Esophagus muscularis mucosa (tissue), 4 donors: ENCODE results near the gene XYLT2.

Experiments used
- EP300 ChIP-seq: sonication (generic); formaldehyde crosslinking; IDR thresholded peaks from one replicate; pipeline ENCODE4 v1.6.1; 2017; ENCODE audit warnings: antibody characterized with exemption
- POLR2A ChIP-seq: fragments of 450-650 bp; IDR thresholded peaks from one replicate; pipeline ENCODE4 v1.6.1; 2017; ENCODE audit warnings: antibody characterized with exemption, moderate library complexity, mild to moderate bottlenecking, low read depth
- POLR2AphosphoS5 ChIP-seq, 2 donors: sonication (generic); formaldehyde crosslinking; IDR thresholded peaks; one replicate each; pipeline ENCODE4 v1.6.1; 2017; ENCODE audit warnings: antibody characterized with exemption in 2 of 2
- TF ChIP-seq, protein P1 (sequence below), 3 experiments: fragments of 200-600 bp in 2 of 3; fragments of 450-650 bp in 1 of 3; sonication (generic) in 2 of 3; IDR thresholded peaks; one replicate each; pipeline ENCODE4 v1.5.1; 2017 to 2019; ENCODE audit warnings: antibody characterized with exemption in 3 of 3, mild to moderate bottlenecking in 2 of 3, moderate library complexity in 1 of 3

DNA sequence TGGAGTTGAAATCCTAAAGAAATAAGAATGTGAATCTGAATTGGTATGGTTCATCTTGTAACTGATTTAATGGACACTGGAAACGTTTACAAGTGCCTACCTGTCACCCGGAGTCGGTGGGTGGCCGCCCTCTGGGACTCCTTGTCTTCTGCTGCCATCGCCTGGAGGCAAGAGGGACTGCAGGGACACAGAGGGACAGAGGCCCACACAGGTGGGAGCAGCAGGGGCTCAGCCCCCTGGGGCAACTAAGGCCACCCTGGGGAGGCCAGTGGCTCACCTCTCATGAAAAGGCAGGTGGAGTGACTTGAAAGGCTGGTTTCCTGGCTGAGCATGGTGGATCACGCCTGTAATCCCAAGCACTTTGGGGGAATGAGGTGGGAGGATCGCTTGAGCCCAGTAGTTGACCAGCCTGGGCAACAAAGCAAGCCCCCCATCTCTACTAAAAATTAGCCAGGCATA, 48.5 kb upstream of the XYLT2 start:
- no peak for TF ChIP-seq POLR2A
- peak in 1 of 2 donors; percentile 35 for TF ChIP-seq POLR2AphosphoS5 (IDR thresholded peaks at IDR 0.05)
- TF ChIP-seq, protein P1, sequence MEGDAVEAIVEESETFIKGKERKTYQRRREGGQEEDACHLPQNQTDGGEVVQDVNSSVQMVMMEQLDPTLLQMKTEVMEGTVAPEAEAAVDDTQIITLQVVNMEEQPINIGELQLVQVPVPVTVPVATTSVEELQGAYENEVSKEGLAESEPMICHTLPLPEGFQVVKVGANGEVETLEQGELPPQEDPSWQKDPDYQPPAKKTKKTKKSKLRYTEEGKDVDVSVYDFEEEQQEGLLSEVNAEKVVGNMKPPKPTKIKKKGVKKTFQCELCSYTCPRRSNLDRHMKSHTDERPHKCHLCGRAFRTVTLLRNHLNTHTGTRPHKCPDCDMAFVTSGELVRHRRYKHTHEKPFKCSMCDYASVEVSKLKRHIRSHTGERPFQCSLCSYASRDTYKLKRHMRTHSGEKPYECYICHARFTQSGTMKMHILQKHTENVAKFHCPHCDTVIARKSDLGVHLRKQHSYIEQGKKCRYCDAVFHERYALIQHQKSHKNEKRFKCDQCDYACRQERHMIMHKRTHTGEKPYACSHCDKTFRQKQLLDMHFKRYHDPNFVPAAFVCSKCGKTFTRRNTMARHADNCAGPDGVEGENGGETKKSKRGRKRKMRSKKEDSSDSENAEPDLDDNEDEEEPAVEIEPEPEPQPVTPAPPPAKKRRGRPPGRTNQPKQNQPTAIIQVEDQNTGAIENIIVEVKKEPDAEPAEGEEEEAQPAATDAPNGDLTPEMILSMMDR (IDR thresholded peaks at IDR 0.05), result peak in 2 of 3 experiments; percentile 91 to 99
- TF ChIP-seq EP300, result no peak
